Activated naive CD8-positive, alpha-beta T cell treated with anti-CD3 and anti-CD28 coated beads for 36 hours (primary cell): ENCODE data around the gene PSD2. TPM values are rescaled to one million over a fixed set of nuclear protein-coding genes. Genes with fewer than 3 reads are reported as not detected.

Experiments
- DNase-seq: peaks from one replicate; pipeline ENCODE4 v3.0.0; 2021
- H3K27ac Mint-ChIP-seq: one replicate; pipeline ENCODE4 v1.8.0; 2022; ENCODE audit warnings: mild to moderate bottlenecking, moderate library complexity, mixed read lengths
- H3K27me3 Mint-ChIP-seq: one replicate; pipeline ENCODE4 v1.8.0; 2022; ENCODE audit warnings: mild to moderate bottlenecking, mixed read lengths
- H3K36me3 Mint-ChIP-seq: one replicate; pipeline ENCODE4 v1.8.0; 2021; ENCODE audit warnings: mild to moderate bottlenecking, mixed read lengths
- H3K4me1 Mint-ChIP-seq: one replicate; pipeline ENCODE4 v1.8.0; 2021; ENCODE audit warnings: mixed read lengths
- H3K4me3 Mint-ChIP-seq: one replicate; pipeline ENCODE4 v1.8.0; 2022; ENCODE audit warnings: mild to moderate bottlenecking, moderate library complexity, mixed read lengths
- H3K9me3 Mint-ChIP-seq: one replicate; pipeline ENCODE4 v1.8.0; 2022; ENCODE audit warnings: mixed read lengths
- total RNA-seq, 2 experiments: library from RNA; stranded (reverse); gene quantifications; one replicate each; pipeline ENCODE4 v1.2.3, GENCODE V29; 2021

The PSD2 gene
- total RNA-seq, 2 experiments from 2014 or later: not detected

DNA sequence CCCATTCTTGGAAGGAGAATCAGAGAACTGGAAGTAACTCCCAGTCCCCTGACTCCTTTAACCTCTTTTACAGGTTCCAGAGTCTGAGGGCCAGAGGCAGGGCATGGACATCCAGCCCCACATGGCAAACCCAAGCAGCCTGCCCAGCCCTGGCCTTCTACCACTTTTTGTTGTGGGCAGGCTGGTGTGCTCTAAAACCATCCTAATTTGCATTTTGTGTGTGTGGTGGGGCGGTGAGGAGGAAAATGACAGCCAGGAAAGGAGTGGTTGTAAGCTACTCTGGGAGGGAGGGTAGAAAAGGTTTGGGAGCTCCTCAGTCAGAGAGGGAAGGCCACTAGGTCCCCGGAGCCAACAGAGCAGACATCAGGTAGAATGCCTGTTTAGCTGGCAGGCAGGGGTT, 90.6 kb downstream of the PSD2 start:
- no peak overlapping the region for H3K27ac Mint-ChIP-seq
- no peaks in the 10 kb centered on the region for H3K9me3 Mint-ChIP-seq
- H3K4me3 Mint-ChIP-seq: no peak overlapping the region
- H3K4me1 Mint-ChIP-seq: no peaks in the 10 kb centered on the region
- H3K27me3 Mint-ChIP-seq: peaks cover 8% of the 10 kb centered on the region
- no peak for DNase-seq
- H3K36me3 Mint-ChIP-seq: no peaks in the 10 kb centered on the region

DNA sequence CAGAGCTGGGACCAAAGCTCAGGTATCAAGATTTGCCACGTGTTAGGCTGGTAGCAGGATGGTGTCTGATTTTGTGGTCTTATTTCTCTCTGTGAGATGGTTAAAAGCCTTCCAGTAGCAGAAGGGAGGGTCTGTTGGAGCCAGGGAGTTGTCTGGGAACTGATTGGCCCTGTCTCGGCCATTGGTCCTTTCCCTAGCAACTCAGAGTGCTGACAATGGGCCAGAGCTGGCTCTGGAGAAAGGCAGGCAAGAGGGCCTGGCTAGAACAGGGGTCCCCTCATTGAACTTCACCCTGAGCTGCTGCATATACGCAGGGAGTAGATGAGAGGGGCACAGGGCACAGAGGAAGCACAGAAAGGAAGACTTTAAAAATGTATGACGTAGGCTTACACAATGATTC, 92.8 kb downstream of the PSD2 start:
- H3K4me3 Mint-ChIP-seq: no peak overlapping the region
- H3K36me3 Mint-ChIP-seq: no peaks in the 10 kb centered on the region
- H3K27ac Mint-ChIP-seq: no peak overlapping the region
- peaks cover 8% of the 10 kb centered on the region for H3K27me3 Mint-ChIP-seq
- H3K4me1 Mint-ChIP-seq: no peaks in the 10 kb centered on the region
- DNase-seq: no peak
- no peaks in the 10 kb centered on the region for H3K9me3 Mint-ChIP-seq

DNA sequence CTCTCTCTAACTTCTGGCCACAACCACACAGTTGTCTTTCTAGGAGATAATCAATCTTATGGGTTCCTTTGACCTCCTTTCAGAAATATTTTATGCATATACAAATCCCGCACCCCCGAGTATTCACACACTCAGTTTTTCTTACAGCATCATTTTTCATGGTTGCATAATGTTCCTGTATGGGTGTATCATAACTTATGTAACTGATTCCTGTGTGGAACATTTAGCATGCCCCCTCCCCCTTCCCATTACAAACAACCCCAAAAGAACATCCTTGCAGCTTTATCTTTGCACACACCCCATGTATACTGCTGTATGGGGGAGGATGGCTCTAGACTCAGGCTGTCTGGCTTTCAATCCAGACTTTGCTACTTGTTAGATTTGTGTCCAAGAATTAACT, 93.8 kb downstream of the PSD2 start:
- Mint-ChIP-seq H3K4me1 (no peaks in the 10 kb centered on the region), H3K9me3 (no peaks in the 10 kb centered on the region), H3K27ac (no peak overlapping the region), H3K4me3 (no peak overlapping the region), H3K27me3 (peaks cover 11% of the 10 kb centered on the region), H3K36me3 (no peaks in the 10 kb centered on the region)
- no peak for DNase-seq

DNA sequence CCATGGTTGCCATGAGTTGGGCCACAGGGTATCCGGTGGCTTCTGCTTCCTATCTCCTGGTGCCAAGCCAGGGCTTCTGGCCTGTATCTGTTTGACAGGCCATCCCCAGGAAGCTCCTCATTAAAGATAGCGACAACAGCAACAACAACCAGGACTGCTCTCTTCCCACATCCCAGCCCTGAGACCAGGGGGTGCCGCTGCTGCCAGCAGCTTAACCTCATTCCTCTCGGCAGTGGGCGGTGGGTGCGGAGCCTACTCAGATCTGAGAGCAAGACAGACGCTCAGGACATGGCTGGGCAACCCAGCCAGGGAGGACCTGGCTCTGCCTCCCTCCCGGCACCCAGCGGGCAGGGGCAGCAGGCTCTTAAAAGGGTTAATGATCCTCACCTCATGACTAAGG, 98.3 kb downstream of the PSD2 start:
- peaks cover 14% of the 10 kb centered on the region for H3K27me3 Mint-ChIP-seq
- H3K9me3 Mint-ChIP-seq: no peaks in the 10 kb centered on the region

More for the DNA sequence above, 98.3 kb downstream of the PSD2 start:
- no peak overlapping the region for H3K27ac Mint-ChIP-seq
- H3K4me3 Mint-ChIP-seq: no peak overlapping the region
- DNase-seq: no peak
- H3K4me1 Mint-ChIP-seq: no peaks in the 10 kb centered on the region
- H3K36me3 Mint-ChIP-seq: no peaks in the 10 kb centered on the region

Other genes with a start within 250 kb of the PSD2 start
- gene UBE2D2, start 234.5 kb upstream of the PSD2 start, total RNA-seq: 100 to 1,000 TPM; 286 to 297 TPM
- gene CXXC5, start 147.5 kb upstream of the PSD2 start, total RNA-seq: 1 to 10 TPM; 1.3 to 2.0 TPM
- under 1 TPM; 0.10 to 0.14 TPM for gene NRG2, start 247.5 kb downstream of the PSD2 start, total RNA-seq